GM21423 (cell line): ENCODE measurements around the gene ROR2.

Experiments used
- ATAC-seq: cut with Tn5 transposase; IDR thresholded peaks from one replicate; pipeline ENCODE4 v1.9.1; 2021; ENCODE audit warnings: mild to moderate bottlenecking, moderate library complexity; ENCODE audit not compliant: unreplicated experiment

Gene ROR2

GRCh38 chr9:91726406-91727100 lies 223.5 kb downstream of the ROR2 start:
- no peak for ATAC-seq

- no peak for ATAC-seq
Measured at GRCh38 chr9:91725651-91726050, 224.4 kb downstream of the ROR2 start.

GRCh38 chr9:91724609-91725505 lies 225.2 kb downstream of the ROR2 start:
- no peak for ATAC-seq

GRCh38 chr9:91724068-91724440 lies 226.0 kb downstream of the ROR2 start:
- ATAC-seq, result no peak

DNA sequence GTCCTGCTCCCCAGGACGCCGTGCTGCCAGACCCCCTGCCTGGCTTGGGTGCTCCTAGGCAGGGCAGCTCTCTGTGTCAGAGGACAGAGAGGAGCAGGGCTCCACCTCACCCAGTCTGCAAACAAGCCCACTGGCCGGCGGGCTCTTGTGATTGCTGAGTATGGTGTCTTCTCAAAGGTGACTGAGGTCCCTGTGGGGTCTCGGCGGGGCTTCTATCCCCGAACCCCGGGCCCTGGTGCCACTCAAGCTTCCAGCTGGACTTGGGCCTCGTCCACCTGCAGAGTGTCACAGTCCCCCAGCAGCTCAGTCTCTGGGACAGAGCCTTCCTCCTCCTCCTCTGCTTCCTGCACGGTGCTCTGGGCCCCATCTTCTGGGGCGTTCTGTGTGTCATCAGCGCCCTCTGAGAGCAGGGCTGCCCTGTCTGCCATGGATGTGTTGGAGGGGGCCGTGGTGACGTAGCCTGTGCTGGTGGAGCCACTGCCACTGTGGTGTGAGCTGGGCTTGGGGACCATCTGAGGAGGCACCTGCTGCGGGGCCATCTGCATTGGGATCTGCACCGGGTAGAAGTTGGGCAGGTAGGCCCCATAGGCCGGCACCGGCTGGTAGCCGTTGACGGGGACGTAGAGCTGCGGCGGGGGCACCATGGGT lies 226.5 kb downstream of the ROR2 start:
- ATAC-seq, result no peak

- peak; percentile 84 for ATAC-seq
Measured at GRCh38 chr9:91720751-91721705, 229.0 kb downstream of the ROR2 start.

GRCh38 chr9:91720313-91720712 lies 229.7 kb downstream of the ROR2 start:
- ATAC-seq, result no peak

- no peak for ATAC-seq
Measured at GRCh38 chr9:91718071-91718470, 232.0 kb downstream of the ROR2 start.

- no peak for ATAC-seq
Measured at GRCh38 chr9:91716815-91717214, 233.2 kb downstream of the ROR2 start.

DNA sequence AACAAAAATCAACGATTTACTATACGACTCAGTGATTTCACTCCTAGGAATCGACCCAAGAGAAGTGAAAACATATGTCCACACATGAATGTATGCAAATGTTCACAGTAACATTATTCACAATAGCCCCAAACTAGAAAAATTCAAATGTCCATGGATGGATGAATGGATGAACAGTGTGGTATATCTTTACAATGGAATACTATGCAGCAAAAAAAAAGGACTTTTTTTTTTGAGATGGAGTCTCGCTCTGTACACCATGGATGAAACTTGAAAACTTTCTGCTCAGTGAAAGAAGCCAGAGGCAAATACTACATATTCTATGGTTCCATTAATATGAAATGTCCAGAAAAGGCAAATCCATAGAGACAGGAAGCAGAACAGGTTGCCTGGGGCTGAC lies 233.8 kb downstream of the ROR2 start:
- ATAC-seq, result no peak

DNA sequence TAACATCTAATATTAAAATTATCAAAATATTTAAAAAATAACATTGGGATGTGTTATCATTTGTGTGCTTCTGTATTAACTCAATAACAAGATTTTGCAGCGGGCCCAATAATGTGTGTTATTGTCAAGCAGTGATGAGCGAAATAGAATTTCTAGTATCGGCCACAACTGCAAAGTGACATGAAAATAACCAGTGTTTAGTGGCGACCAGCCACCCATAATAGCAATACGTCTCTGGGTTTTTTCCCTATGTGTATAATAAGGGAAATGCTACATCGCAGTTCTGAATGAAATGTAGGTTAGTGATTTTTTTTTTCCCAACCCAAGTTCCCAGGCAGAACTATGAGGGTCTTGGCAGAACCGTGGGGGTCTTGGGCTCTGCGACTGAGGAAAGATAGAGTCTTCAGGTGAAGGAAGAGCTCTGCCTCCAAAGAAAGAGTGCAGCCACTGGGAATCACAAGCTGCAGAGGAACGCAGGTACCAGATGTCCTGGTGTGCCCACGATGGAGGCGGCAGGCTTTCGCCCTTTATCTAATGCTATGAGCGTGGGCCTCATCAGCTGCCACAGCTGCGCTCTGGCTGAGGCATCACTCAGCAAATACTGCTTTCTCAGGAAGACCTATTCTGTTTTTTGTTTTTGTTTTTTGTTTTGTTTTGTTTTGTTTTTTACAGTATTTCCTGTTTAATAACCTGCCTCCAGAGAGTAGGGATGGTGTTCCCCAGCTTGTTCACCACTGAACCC lies 235.0 kb downstream of the ROR2 start:
- no peak for ATAC-seq

- no peak for ATAC-seq
Measured at GRCh38 chr9:91714020-91714806, 235.8 kb downstream of the ROR2 start.

DNA sequence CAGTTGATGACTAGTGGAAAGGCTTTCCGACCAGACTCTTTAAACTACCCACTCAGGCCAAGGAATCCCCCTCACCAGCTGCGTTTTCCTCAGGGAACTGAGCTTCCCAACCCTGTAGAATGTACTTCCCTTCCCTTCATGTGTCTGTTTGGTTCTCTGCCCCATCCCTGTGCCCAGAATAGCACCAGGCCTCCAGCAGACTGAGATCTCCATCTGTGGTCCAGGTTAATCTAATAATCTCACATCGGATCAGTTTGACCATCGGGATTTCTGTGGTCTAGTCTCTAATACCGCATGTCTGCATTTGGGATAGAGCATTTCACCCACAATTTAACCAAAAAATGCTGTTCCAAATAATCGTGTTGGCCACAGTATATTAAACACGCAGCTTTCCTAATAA lies 237.2 kb downstream of the ROR2 start:
- no peak for ATAC-seq

GRCh38 chr9:91711755-91712601 lies 238.1 kb downstream of the ROR2 start:
- ATAC-seq, result peak; percentile 87

DNA sequence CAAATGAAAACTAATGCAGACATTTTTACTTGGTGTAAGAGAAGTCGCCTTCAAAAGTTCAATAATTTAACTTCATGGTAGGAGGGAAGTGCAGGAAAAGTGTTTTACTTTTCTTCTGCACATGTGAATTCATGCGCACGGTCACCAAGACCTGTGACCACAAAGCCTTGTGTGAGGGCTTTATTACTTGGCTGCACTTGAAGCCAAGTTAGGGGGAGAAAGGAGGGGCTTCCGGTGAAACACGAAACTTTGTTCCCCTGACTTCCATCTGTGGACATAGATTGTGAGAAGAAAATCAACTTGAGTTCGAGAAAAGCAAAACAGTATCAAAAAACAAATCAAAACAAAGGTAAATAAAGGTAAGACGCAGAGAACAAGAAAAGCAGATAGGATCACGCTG lies 239.9 kb downstream of the ROR2 start:
- ATAC-seq, result no peak

- ATAC-seq, result no peak
Measured at GRCh38 chr9:91705386-91705785, 244.6 kb downstream of the ROR2 start.

DNA sequence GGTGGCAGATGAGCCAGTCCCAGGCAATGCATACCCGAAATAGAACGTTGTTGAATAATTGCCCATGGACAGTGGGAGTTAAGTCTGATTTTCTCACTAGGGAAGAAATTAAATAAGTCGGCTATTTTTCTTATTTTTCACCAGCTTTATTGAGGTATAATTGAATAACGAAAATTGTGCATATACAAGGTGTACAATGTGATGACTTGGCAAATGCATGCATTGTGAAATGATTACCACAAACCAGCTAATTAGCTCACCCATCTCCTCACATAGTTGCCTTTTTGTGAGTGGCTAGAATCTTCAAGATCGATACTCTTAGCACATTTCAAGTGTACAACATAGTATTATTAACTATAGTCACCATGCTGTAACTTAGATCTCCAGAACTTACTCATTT lies 249.6 kb downstream of the ROR2 start:
- ATAC-seq, result no peak

GRCh38 chr9:91698266-91698665 lies 251.8 kb downstream of the ROR2 start:
- ATAC-seq, result no peak
